NT2/D1 (cell line): ENCODE results near the gene CEP104.
A peak's percentile ranks its signal among the peaks of the same experiment; 100 is the strongest.

Source experiments
- DNase-seq: peaks from one replicate; pipeline ENCODE4 v3.0.0-alpha.2; 2011; ENCODE audit warnings: low read depth, low spot score
- H3K27me3 ChIP-seq: 2 replicates; pipeline ENCODE4 v1.6.0; 2011; ENCODE audit warnings: mild to moderate bottlenecking; ENCODE audit not compliant: insufficient read length, insufficient read depth
- H3K36me3 ChIP-seq: 2 replicates; pipeline ENCODE4 v1.6.1; 2011; ENCODE audit warnings: mild to moderate bottlenecking, low read length, mixed read lengths; ENCODE audit not compliant: insufficient read depth, insufficient read length
- H3K4me1 ChIP-seq: 2 replicates; pipeline ENCODE4 v1.5.1; 2011; ENCODE audit not compliant: insufficient read depth, insufficient read length
- H3K4me3 ChIP-seq: 2 replicates; pipeline ENCODE4 v1.5.1; 2011; ENCODE audit warnings: low read depth; ENCODE audit not compliant: insufficient read length
- H3K9ac ChIP-seq: 2 replicates; pipeline ENCODE4 v1.6.0; 2011; ENCODE audit warnings: low read depth; ENCODE audit not compliant: insufficient read length
- H3K9me3 ChIP-seq: 2 replicates; pipeline ENCODE4 v1.5.1; 2011; ENCODE audit warnings: mild to moderate bottlenecking, low read length; ENCODE audit not compliant: insufficient read depth
- SUZ12 ChIP-seq: IDR thresholded peaks from 2 replicates; pipeline ENCODE4 v1.6.1; 2011; ENCODE audit not compliant: insufficient read length, insufficient read depth; ENCODE audit errors: extremely low read depth
- YY1 ChIP-seq: IDR thresholded peaks from 2 replicates; pipeline ENCODE4 v1.6.1; 2011; ENCODE audit not compliant: insufficient read length, insufficient read depth
- ZNF274 ChIP-seq: IDR thresholded peaks from 2 replicates; pipeline ENCODE4 v1.6.1; 2011; ENCODE audit warnings: mild to moderate bottlenecking, low read depth, low read length

Gene CEP104

DNA sequence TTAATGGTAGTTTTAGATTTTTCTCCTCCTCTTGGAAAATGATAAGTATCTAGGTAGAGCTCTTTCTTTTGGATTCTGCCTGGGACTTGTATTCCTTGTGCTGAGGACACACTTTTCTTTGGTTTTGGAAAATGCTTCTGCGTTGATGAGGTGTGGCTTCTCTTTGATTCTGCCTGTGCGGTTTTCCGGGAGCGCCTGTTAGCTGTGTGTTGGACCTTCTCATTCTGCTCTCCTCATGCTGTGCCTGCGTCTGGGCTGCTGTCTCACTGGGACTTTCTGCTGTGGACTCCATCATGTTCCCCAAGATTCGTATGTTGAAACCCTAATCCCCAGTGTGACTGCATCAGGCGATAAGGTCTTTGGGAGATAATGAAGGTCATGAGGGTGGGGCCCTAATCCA lies 22.1 kb upstream of the CEP104 start:
- Histone ChIP-seq H3K36me3 (peaks cover 5% of the 10 kb centered on the region), H3K9ac (no peak overlapping the region), H3K9me3 (peaks cover 8% of the 10 kb centered on the region; the same call in 1 of the 2 replicates), H3K27me3 (no peaks in the 10 kb centered on the region), H3K4me3 (no peak overlapping the region), H3K4me1 (no peaks in the 10 kb centered on the region)
- no peak for DNase-seq
- no peak for TF ChIP-seq ZNF274
- no peak for TF ChIP-seq SUZ12
- TF ChIP-seq YY1: no peak

- Histone ChIP-seq H3K9ac (no peak overlapping the region), H3K36me3 (peaks cover 10% of the 10 kb centered on the region), H3K27me3 (no peaks in the 10 kb centered on the region), H3K4me1 (no peaks in the 10 kb centered on the region), H3K4me3 (no peak overlapping the region), H3K9me3 (peaks cover 8% of the 10 kb centered on the region; the same call in 1 of the 2 replicates)
- TF ChIP-seq SUZ12: no peak
- TF ChIP-seq ZNF274: no peak
- TF ChIP-seq YY1: no peak
- DNase-seq: no peak
These were observed 19.7 kb upstream of the CEP104 start for GRCh38 chr1:3876716-3877115.

- Histone ChIP-seq H3K27me3 (no peaks in the 10 kb centered on the region), H3K4me3 (no peak overlapping the region), H3K4me1 (peaks cover 12% of the 10 kb centered on the region), H3K36me3 (peaks cover 10% of the 10 kb centered on the region), H3K9me3 (peaks cover 8% of the 10 kb centered on the region; the same call in 1 of the 2 replicates), H3K9ac (no peak overlapping the region)
- TF ChIP-seq ZNF274 (no peak), YY1 (no peak), SUZ12 (no peak)
- no peak for DNase-seq
These were observed 17.7 kb upstream of the CEP104 start for GRCh38 chr1:3874736-3875135.

DNA sequence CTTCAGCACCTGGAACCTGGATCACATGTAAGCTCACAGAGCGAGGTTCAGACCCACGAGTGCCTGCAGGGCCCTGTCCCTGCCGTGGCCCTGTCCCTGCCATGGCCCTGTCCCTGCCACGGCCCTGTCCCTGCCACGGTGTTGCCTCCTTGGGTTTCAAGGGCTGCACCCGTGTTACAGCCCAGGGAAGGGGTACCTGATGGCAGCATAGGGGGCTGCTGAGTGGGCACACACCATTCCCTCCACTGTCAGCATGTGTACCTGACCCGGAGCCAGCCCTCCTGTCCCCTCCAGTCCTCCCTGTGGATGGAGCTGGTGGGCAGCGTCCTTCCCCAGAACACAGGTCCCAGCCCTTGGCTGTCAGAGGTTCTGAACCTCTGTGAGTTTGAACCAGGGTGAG lies 15.5 kb upstream of the CEP104 start:
- no peak overlapping the region for H3K9ac ChIP-seq
- DNase-seq: no peak
- H3K4me1 ChIP-seq: peaks cover 12% of the 10 kb centered on the region
- H3K9me3 ChIP-seq: peaks cover 5% of the 10 kb centered on the region; the same call in 1 of the 2 replicates
- H3K4me3 ChIP-seq: no peak overlapping the region
- no peaks in the 10 kb centered on the region for H3K27me3 ChIP-seq
- TF ChIP-seq YY1 (no peak), ZNF274 (no peak), SUZ12 (no peak)
- H3K36me3 ChIP-seq: peaks cover 11% of the 10 kb centered on the region

- Histone ChIP-seq H3K4me3 (no peak overlapping the region), H3K36me3 (peaks cover 11% of the 10 kb centered on the region), H3K9me3 (peaks cover 5% of the 10 kb centered on the region; the same call in 1 of the 2 replicates), H3K9ac (no peak overlapping the region), H3K4me1 (peaks cover 12% of the 10 kb centered on the region), H3K27me3 (no peaks in the 10 kb centered on the region)
- TF ChIP-seq ZNF274 (no peak), YY1 (no peak), SUZ12 (no peak)
- no peak for DNase-seq
These were observed 14.4 kb upstream of the CEP104 start for GRCh38 chr1:3871451-3871805.

DNA sequence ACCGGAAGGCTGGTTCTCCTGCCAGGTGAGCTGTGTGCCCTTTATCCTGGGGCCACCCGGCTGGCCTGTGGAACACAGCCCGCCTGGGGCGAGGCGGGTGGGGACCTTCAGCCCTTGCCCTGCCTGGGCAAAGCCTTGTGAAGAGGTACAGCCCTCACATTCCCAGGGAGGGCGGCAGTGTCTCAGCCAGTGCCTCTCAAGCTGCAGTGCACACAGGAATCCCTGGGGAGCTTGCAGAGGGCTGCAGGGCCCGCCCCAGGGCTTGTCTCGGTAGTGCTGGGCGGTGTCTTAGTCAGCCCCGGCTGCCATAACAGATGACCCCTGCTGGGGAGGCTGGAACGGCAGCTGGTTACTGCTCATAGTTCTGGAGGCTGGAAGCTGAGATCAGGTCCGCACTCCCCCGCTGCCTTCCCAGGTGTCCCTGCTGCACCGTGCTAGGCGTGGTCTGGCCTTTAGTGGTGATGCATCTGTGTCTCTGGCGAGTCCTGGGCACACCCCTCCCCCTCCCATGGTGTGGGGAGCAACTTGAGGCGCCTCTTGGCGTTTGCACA lies 12.8 kb upstream of the CEP104 start:
- Histone ChIP-seq H3K27me3 (no peaks in the 10 kb centered on the region), H3K9ac (peak overlapping the region; percentile 56), H3K36me3 (peaks cover 11% of the 10 kb centered on the region), H3K4me3 (no peak overlapping the region), H3K9me3 (peaks cover 5% of the 10 kb centered on the region; the same call in 1 of the 2 replicates), H3K4me1 (peaks cover 12% of the 10 kb centered on the region)
- no peak for DNase-seq
- no peak for TF ChIP-seq SUZ12
- TF ChIP-seq YY1: no peak
- no peak for TF ChIP-seq ZNF274

GRCh38 chr1:3868464-3869006 lies 11.5 kb upstream of the CEP104 start:
- Histone ChIP-seq H3K4me1 (peaks cover 12% of the 10 kb centered on the region), H3K36me3 (peaks cover 7% of the 10 kb centered on the region), H3K4me3 (no peak overlapping the region), H3K27me3 (no peaks in the 10 kb centered on the region), H3K9ac (no peak overlapping the region), H3K9me3 (peaks cover 5% of the 10 kb centered on the region; the same call in 1 of the 2 replicates)
- TF ChIP-seq SUZ12: no peak
- TF ChIP-seq ZNF274: no peak
- no peak for TF ChIP-seq YY1
- DNase-seq: no peak
